GM18867 (cell line): ENCODE results near the gene DSG4.
"Not testable (repeated sequence)": the region's sequence is repeated elsewhere in the genome, so short reads cannot be mapped to it uniquely, and the experiment has no call there.

Experiments used
- ATAC-seq: cut with Tn5 transposase; IDR thresholded peaks from one replicate; pipeline ENCODE4 v1.9.1; 2021; ENCODE audit warnings: mild to moderate bottlenecking, moderate library complexity; ENCODE audit not compliant: unreplicated experiment

DSG4 gene, protein sequence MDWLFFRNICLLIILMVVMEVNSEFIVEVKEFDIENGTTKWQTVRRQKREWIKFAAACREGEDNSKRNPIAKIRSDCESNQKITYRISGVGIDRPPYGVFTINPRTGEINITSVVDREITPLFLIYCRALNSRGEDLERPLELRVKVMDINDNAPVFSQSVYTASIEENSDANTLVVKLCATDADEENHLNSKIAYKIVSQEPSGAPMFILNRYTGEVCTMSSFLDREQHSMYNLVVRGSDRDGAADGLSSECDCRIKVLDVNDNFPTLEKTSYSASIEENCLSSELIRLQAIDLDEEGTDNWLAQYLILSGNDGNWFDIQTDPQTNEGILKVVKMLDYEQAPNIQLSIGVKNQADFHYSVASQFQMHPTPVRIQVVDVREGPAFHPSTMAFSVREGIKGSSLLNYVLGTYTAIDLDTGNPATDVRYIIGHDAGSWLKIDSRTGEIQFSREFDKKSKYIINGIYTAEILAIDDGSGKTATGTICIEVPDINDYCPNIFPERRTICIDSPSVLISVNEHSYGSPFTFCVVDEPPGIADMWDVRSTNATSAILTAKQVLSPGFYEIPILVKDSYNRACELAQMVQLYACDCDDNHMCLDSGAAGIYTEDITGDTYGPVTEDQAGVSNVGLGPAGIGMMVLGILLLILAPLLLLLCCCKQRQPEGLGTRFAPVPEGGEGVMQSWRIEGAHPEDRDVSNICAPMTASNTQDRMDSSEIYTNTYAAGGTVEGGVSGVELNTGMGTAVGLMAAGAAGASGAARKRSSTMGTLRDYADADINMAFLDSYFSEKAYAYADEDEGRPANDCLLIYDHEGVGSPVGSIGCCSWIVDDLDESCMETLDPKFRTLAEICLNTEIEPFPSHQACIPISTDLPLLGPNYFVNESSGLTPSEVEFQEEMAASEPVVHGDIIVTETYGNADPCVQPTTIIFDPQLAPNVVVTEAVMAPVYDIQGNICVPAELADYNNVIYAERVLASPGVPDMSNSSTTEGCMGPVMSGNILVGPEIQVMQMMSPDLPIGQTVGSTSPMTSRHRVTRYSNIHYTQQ

DNA sequence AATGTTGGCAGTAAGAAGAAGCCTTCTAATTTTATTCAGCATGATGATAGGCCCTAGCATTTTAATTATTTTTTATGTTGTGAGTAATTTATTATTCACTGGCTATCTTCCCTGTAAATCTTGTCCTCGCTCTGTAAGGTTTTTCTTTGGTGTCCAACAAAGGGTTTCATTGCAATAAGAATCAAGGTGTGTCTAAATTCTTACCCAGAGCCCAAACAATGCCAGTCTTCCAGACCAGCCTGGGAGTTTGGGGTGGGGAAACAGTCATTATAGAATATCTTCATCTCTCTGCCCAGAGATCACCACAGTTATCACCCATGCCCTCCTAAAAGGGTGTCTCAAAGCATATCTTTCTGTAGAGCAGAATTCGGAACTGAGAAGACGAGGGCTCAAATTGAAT is at the start of gene DSG4:
Gene DSG4, plus strand, starts transcription at position 301 of the 400 bp plus-strand sequence. CDS start 135 bp downstream, outside the sequence.
- no peak for ATAC-seq

DNA sequence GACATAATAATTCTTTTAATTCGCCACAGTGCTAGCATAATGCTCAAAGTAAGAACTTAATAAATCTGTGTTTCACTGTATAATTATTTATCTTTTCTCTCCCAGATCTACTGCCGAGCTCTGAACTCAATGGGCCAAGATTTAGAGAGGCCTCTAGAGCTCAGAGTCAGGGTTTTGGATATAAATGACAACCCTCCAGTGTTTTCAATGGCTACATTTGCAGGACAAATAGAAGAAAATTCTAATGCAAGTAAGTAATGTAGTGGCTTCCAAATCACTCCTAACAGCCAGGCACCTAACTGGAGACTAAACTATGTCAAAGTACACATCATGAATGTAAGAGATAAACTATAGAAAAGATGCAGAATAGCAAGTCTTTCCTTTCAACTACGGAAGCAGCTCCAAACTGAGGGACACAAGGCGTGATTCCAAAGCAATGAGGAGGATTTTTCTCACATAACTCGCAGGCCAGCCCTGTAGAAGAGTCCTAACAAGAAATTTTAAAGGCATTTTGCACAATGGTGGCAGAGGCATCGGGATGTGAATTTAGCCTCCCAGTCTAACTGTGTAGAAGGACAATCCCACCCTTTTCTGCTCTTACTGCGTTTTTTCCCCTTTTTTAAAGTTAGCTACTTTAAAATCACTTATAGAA is 46.7 kb upstream of the DSG4 start:
- no peak for ATAC-seq

- no peak for ATAC-seq
Measured at GRCh38 chr18:31343454-31343853, 33.1 kb upstream of the DSG4 start.

DNA sequence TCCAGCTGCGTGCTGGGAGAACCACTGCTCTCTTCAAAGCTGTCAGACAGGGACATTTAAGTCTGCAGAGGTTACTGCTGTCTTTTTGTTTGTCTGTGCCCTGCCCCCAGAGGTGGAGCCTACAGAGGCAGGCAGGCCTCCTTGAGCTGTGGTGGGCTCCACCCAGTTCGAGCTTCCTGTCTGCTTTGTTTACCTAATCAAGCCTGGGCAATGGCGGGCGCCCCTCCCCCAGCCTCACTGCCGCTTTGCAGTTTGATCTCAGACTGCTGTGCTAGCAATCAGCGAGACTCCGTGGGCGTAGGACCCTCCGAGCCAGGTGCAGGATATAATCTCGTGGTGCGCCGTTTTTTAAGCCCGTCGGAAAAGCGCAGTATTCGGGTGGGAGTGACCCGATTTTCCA is 23.2 kb upstream of the DSG4 start:
- not testable (repeated sequence) for ATAC-seq

GRCh38 chr18:31354990-31355389 is 21.6 kb upstream of the DSG4 start:
- ATAC-seq: no peak

DNA sequence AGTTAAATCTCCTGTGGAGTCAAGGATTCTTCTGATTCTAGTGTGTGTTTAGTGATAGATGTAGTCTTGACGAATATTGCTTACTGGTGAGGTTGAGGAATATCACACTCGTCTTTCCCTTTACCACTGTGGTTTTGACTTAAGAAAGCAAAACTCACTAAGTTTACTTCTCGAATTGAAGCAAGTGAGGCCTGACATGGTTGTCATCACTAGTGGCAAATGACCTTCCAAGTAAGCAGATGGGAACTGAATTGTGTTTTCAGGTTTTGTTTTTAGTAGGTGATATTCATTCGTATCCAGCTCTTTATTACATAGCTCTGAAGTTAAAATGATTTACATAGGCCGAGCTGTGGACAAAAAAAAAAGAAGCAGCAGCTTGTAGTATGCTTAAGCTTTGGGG is 20.6 kb upstream of the DSG4 start:
- peak; percentile 92 for ATAC-seq

DNA sequence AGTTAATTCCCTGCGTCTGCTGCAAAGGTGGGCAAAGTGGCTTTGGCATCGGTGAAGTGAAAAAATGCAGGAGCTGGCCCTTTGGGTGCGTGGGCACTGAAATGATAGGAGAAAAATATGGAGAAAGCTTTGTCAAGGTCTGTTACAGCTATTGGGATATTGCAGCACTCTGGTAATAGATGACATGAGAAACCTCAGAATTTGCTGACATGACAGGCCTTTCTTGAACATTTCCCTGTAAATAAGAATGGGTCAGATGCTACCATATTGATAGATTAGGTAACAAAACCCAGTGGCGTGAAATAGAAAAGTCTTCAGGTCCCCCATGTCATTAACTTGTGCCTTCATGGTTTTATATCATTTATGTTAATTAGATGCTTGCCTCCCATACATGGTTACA is 12.4 kb upstream of the DSG4 start:
- no peak for ATAC-seq

DNA sequence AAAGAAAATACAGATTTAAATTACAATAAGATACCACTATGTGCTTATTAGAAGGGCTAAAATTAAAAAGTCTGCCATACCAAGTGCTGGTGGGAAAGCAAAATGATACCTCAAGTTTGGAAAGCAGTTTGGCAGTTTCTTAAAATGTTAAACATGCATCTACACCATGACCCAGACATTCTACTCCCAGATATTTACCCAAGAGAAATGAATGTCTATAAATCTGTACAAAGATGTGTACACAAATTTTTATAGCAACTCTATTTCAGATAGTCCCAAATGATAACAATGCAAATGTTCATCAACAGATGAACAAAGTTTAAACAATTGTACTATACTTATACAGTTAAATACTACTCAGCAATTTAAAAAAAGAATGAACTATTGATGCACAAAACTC is 7.1 kb upstream of the DSG4 start:
- no peak for ATAC-seq

DNA sequence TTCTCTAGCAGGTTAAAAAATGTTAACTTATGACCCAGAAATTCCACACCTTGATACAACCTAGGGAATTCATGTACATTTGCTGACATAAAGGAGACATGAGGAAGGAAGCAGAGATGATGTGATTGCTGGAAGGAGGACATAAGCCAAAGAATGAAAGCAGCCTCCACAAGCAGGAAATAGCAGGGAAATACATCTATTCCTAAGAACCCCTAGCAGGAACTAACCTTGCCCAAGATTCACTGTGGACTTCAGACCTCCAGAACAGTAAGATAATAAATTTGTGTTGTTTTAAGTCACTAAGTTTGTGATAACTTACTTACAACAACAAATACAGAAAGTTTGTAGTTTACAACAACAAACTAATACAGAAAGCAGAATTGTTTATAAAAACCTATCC is 4.6 kb upstream of the DSG4 start:
- ATAC-seq: no peak

- ATAC-seq: no peak
Measured at GRCh38 chr18:31373641-31374040, 2.9 kb upstream of the DSG4 start.

DNA sequence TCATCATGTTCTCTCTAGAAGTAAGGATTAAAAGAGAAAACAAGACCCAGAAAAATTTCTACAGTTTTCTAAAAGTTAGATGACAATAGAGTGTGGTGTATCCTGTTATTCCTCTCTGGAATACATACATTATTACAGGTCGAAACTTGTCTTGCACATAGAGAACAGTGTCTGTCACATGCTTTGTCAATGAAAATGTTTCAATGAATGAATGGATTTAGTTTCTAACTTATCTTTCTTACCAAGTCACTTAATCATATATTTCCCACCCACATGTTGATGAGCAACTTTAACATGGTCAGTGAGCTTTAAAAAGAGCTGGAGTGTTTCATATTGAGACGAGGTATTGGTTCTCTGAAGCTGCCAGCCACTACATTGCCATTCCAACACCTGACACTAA is 4.3 kb downstream of the DSG4 start:
- ATAC-seq: no peak

GRCh38 chr18:31382107-31382506 is 5.5 kb downstream of the DSG4 start:
- no peak for ATAC-seq

GRCh38 chr18:31386741-31387140 is 10.2 kb downstream of the DSG4 start:
- no peak for ATAC-seq

- ATAC-seq: no peak
Measured at GRCh38 chr18:31393286-31393685, 16.7 kb downstream of the DSG4 start.

- no peak for ATAC-seq
Measured at GRCh38 chr18:31396796-31397612, 20.4 kb downstream of the DSG4 start.

- ATAC-seq: no peak
Measured at GRCh38 chr18:31398191-31398590, 21.6 kb downstream of the DSG4 start.

GRCh38 chr18:31399306-31400032 is 22.9 kb downstream of the DSG4 start:
- no peak for ATAC-seq

DNA sequence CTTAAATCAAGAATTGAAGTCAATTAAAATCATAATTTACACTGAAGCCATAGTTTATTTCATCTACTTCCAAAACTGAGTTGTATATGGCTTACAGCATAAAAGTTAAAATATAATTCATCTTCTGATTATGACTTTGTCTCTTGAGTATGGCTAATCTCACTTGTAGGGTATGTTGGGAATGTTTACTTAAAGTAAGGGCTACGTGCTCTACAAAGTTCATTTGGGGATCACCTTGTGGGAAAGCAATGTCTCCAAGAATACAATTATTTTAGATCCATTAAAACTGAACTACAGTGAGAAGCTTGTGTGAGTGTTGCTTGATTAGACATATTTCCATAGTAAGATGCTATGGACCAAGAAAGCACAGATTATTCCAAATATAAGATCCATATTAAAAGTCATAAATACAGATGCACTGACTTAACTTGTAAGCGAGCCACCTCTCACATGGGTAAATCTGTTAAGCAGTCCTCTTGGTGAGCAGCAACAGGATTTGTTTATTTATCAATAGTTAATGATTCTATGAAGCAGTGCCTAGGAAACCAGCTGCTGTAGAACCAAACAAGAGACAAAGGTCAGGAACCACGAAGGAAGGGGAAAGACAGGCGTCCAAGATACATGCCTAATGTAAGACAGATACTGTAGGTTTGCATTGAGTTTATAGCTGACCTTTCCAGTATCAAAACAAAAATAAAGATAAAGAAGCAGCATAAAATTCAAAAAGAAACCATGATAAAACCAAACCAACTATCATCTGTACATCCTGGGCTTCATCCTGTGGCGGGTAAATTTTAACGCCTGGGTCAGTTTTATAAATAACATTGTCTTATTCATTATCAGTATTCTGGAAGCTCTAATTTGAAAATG is 24.8 kb downstream of the DSG4 start:
- ATAC-seq: no peak

DNA sequence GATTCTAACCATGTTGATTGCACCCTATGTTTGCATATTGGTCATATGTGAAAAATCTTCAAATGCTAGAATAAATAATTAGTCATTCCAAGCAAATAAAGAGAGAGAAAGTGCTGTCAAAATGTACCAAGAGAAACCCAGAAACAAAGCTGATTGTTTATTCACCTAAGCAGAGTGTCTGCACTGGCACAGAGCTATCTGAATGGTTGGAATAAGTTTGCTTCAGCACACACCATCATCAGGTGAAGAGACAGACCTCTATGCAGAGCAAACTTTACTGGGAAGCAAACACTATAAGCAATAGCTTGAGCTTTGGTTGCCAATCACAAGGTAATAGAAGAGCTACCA is 25.4 kb downstream of the DSG4 start:
- ATAC-seq: no peak
